CD14-positive monocyte (primary cell): ENCODE results near the gene WDR82. TPM values are rescaled to one million over a fixed set of nuclear protein-coding genes. Genes with fewer than 3 reads are reported as not detected.

Experiments
- DNase-seq, 3 donors: peaks; one replicate each; pipeline ENCODE4 v3.0.0-alpha.2; 2011 to 2022
- H2AFZ ChIP-seq: 2 replicates; pipeline ENCODE4 v1.6.0; 2012; ENCODE audit warnings: mild to moderate bottlenecking, low read depth, low read length, inconsistent platforms; ENCODE audit not compliant: insufficient read depth, poor library complexity, severe bottlenecking
- H3K27ac ChIP-seq, 2 donors: 1 replicate in 1 of 2; 2 replicates in 1 of 2; pipeline ENCODE4 v1.5.1; 2012 to 2013; ENCODE audit warnings: low read length in 2 of 2, control low read depth in 1 of 2, inconsistent platforms in 1 of 2, low read depth in 1 of 2, mild to moderate bottlenecking in 1 of 2
- H3K27me3 ChIP-seq, 2 donors: one replicate each; pipeline versions ENCODE4 v1.6.0 to v1.6.1; 2011 to 2013; ENCODE audit warnings: low read length in 2 of 2; ENCODE audit not compliant: control insufficient read depth in 2 of 2, insufficient read depth in 2 of 2
- H3K36me3 ChIP-seq, 2 donors: replicated peaks in 1 of 2; 1 replicate in 1 of 2; 2 replicates in 1 of 2; pipeline versions ENCODE4 v1.5.1 to v1.6.1; 2012 to 2013; ENCODE audit warnings: low read length in 2 of 2, control low read depth in 1 of 2, inconsistent platforms in 1 of 2, mild to moderate bottlenecking in 1 of 2; ENCODE audit not compliant: insufficient read depth in 2 of 2, control insufficient read depth in 1 of 2
- H3K4me1 ChIP-seq, 2 donors: 1 replicate in 1 of 2; 2 replicates in 1 of 2; pipeline versions ENCODE4 v1.5.1 to v1.6.1; 2012 to 2013; ENCODE audit warnings: low read length in 2 of 2, control low read depth in 1 of 2, inconsistent platforms in 1 of 2, mild to moderate bottlenecking in 1 of 2, moderate library complexity in 1 of 2; ENCODE audit not compliant: insufficient read depth in 2 of 2, control insufficient read depth in 1 of 2
- H3K4me2 ChIP-seq: replicated peaks from 2 replicates; pipeline ENCODE3; 2012; ENCODE audit warnings: low read length, moderate library complexity, mild to moderate bottlenecking; ENCODE audit not compliant: poor library complexity, severe bottlenecking; ENCODE audit errors: extremely low read depth
- H3K4me3 ChIP-seq, 3 experiments: fragments of 200-600 bp in 1 of 3; sonication (generic) in 1 of 3; replicated peaks in 1 of 3; 1 replicate in 2 of 3; 2 replicates in 1 of 3; pipeline ENCODE4 v1.5.1; 2011 to 2013; ENCODE audit warnings: low read length in 3 of 3, mild to moderate bottlenecking in 3 of 3, control low read depth in 2 of 3, low read depth in 2 of 3, inconsistent platforms in 1 of 3, moderate library complexity in 1 of 3
- H3K79me2 ChIP-seq: 2 replicates; pipeline ENCODE4 v1.6.0; 2012; ENCODE audit warnings: mild to moderate bottlenecking, control low read depth, inconsistent platforms, low read length, moderate library complexity; ENCODE audit not compliant: insufficient read depth
- H3K9ac ChIP-seq: 2 replicates; pipeline ENCODE4 v1.6.0; 2017; ENCODE audit warnings: low read length, mild to moderate bottlenecking; ENCODE audit not compliant: insufficient read depth, poor library complexity, severe bottlenecking
- H3K9me3 ChIP-seq, 2 donors: replicated peaks in 1 of 2; 1 replicate in 1 of 2; 2 replicates in 1 of 2; pipeline versions ENCODE4 v1.5.1 to v1.6.1; 2012 to 2013; ENCODE audit warnings: low read length in 2 of 2, control low read depth in 1 of 2; ENCODE audit not compliant: control insufficient read depth in 1 of 2, insufficient read depth in 1 of 2
- H4K20me1 ChIP-seq: 2 replicates; pipeline ENCODE4 v1.6.0; 2012; ENCODE audit warnings: mild to moderate bottlenecking, low read length, control low read depth, moderate library complexity; ENCODE audit not compliant: insufficient read depth
- H3K27ac Mint-ChIP-seq, 7 donors: one replicate each; pipeline ENCODE4 v1.8.0; 2020; ENCODE audit warnings: mild to moderate bottlenecking in 7 of 7, mixed read lengths in 7 of 7, moderate library complexity in 6 of 7, inconsistent platforms in 2 of 7
- H3K27me3 Mint-ChIP-seq, 3 donors: one replicate each; pipeline ENCODE4 v1.8.0; 2021 to 2022; ENCODE audit warnings: low read depth in 3 of 3, mild to moderate bottlenecking in 3 of 3, mixed read lengths in 3 of 3, moderate library complexity in 3 of 3, inconsistent platforms in 1 of 3
- H3K36me3 Mint-ChIP-seq, 2 donors: one replicate each; pipeline ENCODE4 v1.8.0; 2020; ENCODE audit warnings: mixed read lengths in 2 of 2, inconsistent platforms in 1 of 2, mild to moderate bottlenecking in 1 of 2
- H3K4me1 Mint-ChIP-seq: one replicate; pipeline ENCODE4 v1.8.0; 2020; ENCODE audit warnings: mild to moderate bottlenecking, mixed read lengths
- H3K4me3 Mint-ChIP-seq, 2 donors: one replicate each; pipeline ENCODE4 v1.8.0; 2020; ENCODE audit warnings: mild to moderate bottlenecking in 2 of 2, mixed read lengths in 2 of 2, moderate library complexity in 1 of 2
- H3K9me3 Mint-ChIP-seq, 7 donors: one replicate each; pipeline ENCODE4 v1.8.0; 2020 to 2022; ENCODE audit warnings: mixed read lengths in 7 of 7, mild to moderate bottlenecking in 6 of 7, moderate library complexity in 6 of 7, inconsistent platforms in 2 of 7
- CTCF ChIP-seq: fragments of 200-600 bp; IDR thresholded peaks from one replicate; pipeline ENCODE4 v1.8.0; 2022; ENCODE audit warnings: antibody characterized with exemption, mild to moderate bottlenecking
- WGBS: methylation state at CpG from one replicate; pipeline ENCODE4 v1.1.5; 2013; ENCODE audit warnings: missing lambda C conversion rate; ENCODE audit not compliant: insufficient coverage; 5-methylcytosine and 5-hydroxymethylcytosine counted together
- intact Hi-C, 2 donors: fragments of 100-400 bp; cut with micrococcal nuclease; formaldehyde crosslinking; loops; one replicate each; pipeline versions ENCODE4 v1.15.0 to v1.15.1; 2023
- polyA plus RNA-seq, 3 donors: library from polyadenylated mRNA; depleted of rRNA in 1 of 3; unstranded in 2 of 3; stranded (reverse) in 1 of 3; fragments of 300-500 nt in 2 of 3; fragments of >200 nt in 1 of 3; fragmentation: Illumina TruSeq in 2 of 3; gene quantifications; 1 replicate in 2 of 3; 2 replicates in 1 of 3; pipeline ENCODE4 v1.2.3, GENCODE V29; 2012 to 2021

The WDR82 gene
- polyA plus RNA-seq, 3 donors, result 27.3 to 33.4 (median 32.3) TPM

GRCh38 chr3:52248816-52249547 lies 29.5 kb downstream of the WDR82 start:
- peak overlapping the region in 4 of 7 donors; percentile 33 to 96 (median 64) for H3K27ac Mint-ChIP-seq
- H3K27ac ChIP-seq, result peak overlapping the region in 1 of 2 donors; percentile 2
- DNase-seq, result no peak

GRCh38 chr3:52248165-52248541 lies 30.3 kb downstream of the WDR82 start:
- Mint-ChIP-seq H3K27ac (peak overlapping the region in 5 of 7 donors; percentile 70 to 100 (median 96)), H3K4me1 (peaks cover 60% of the 10 kb centered on the region), H3K4me3 (peak overlapping the region; percentile 85 to 94), H3K9me3 (peaks cover 0 to 4% (median 0%) of the 10 kb centered on the region in 7 donors), H3K27me3 (no peaks in the 10 kb centered on the region), H3K36me3 (peaks cover 50 to 67% of the 10 kb centered on the region in 2 donors)
- Histone ChIP-seq H3K79me2 (peaks cover 74% of the 10 kb centered on the region), H3K27me3 (no peaks in the 10 kb centered on the region), H3K36me3 (peaks cover 42 to 49% of the 10 kb centered on the region in 2 donors), H2AFZ (no peak overlapping the region), H3K9me3 (no peaks in the 10 kb centered on the region), H3K27ac (peak overlapping the region; percentile 11 to 99), H3K4me1 (peaks cover 57 to 61% of the 10 kb centered on the region in 2 donors), H3K9ac (no peak overlapping the region), H3K4me3 (no peak overlapping the region), H3K4me2 (peak overlapping the region; percentile 79), H4K20me1 (peaks cover 45% of the 10 kb centered on the region)
- no peak for TF ChIP-seq CTCF
- no peak for DNase-seq
- intact Hi-C loops, result no loop called here
- 98% methylated on average over 7 of the region's 10 CpGs for WGBS

More at GRCh38 chr3:52248816-52249547, 29.5 kb downstream of the WDR82 start:
- H3K4me1 ChIP-seq, result peaks cover 57 to 61% of the 10 kb centered on the region in 2 donors
- H3K9me3 ChIP-seq, result no peaks in the 10 kb centered on the region
- intact Hi-C loops, result no loop called here
- no peaks in the 10 kb centered on the region for H3K27me3 ChIP-seq
- H3K4me2 ChIP-seq, result no peak overlapping the region
- H3K4me3 Mint-ChIP-seq, result no peak overlapping the region
- peaks cover 0 to 2% (median 0%) of the 10 kb centered on the region in 7 donors for H3K9me3 Mint-ChIP-seq
- H3K79me2 ChIP-seq, result peaks cover 74% of the 10 kb centered on the region
- H3K36me3 Mint-ChIP-seq, result peaks cover 51 to 70% of the 10 kb centered on the region in 2 donors
- H3K9ac ChIP-seq, result no peak overlapping the region
- H3K36me3 ChIP-seq, result peaks cover 44 to 56% of the 10 kb centered on the region in 2 donors
- peaks cover 60% of the 10 kb centered on the region for H3K4me1 Mint-ChIP-seq
- peaks cover 53% of the 10 kb centered on the region for H4K20me1 ChIP-seq
- no peak for TF ChIP-seq CTCF
- 87% methylated on average over 10 of the region's 10 CpGs for WGBS
- no peaks in the 10 kb centered on the region for H3K27me3 Mint-ChIP-seq
- H3K4me3 ChIP-seq, result no peak overlapping the region
- H2AFZ ChIP-seq, result no peak overlapping the region
